Neuronal stem cell (in vitro differentiated cells): ENCODE results near the gene KIAA1143. TPM values are rescaled to one million over a fixed set of nuclear protein-coding genes. Genes with fewer than 3 reads are reported as not detected.

Experiments used
- DNase-seq: peaks from one replicate; pipeline ENCODE4 v3.0.0-alpha.2; 2013; ENCODE audit warnings: low spot score
- H2AFZ ChIP-seq: one replicate; pipeline ENCODE4 v1.6.1; 2013; ENCODE audit warnings: mild to moderate bottlenecking, low read length, inconsistent platforms
- H2AK5ac ChIP-seq: 2 replicates; pipeline ENCODE4 v1.6.1; 2013; ENCODE audit warnings: low read depth, mild to moderate bottlenecking, inconsistent platforms, low read length, moderate library complexity, mixed read lengths
- H2BK120ac ChIP-seq: 2 replicates; pipeline ENCODE4 v1.6.1; 2013; ENCODE audit warnings: low read depth, mild to moderate bottlenecking, inconsistent platforms, low read length, moderate library complexity, mixed read lengths
- H2BK12ac ChIP-seq: one replicate; pipeline ENCODE4 v1.6.1; 2013; ENCODE audit warnings: low read length, inconsistent platforms
- H2BK15ac ChIP-seq: 2 replicates; pipeline ENCODE4 v1.6.1; 2013; ENCODE audit warnings: mild to moderate bottlenecking, low read length, inconsistent platforms, mixed read lengths
- H2BK5ac ChIP-seq: one replicate; pipeline ENCODE4 v1.6.1; 2013; ENCODE audit warnings: inconsistent platforms, mild to moderate bottlenecking, low read length, moderate library complexity
- H3K14ac ChIP-seq: one replicate; pipeline ENCODE4 v1.6.1; 2013; ENCODE audit warnings: low read length, inconsistent platforms
- H3K18ac ChIP-seq: 2 replicates; pipeline ENCODE4 v1.6.1; 2013; ENCODE audit warnings: low read length, inconsistent platforms
- H3K23ac ChIP-seq: 2 replicates; pipeline ENCODE4 v1.6.1; 2013; ENCODE audit warnings: low read depth, mild to moderate bottlenecking, mixed read lengths, low read length, inconsistent platforms; ENCODE audit not compliant: poor library complexity
- H3K27ac ChIP-seq: replicated peaks from 3 replicates; pipeline ENCODE4 v1.5.1; 2013; ENCODE audit warnings: low read length, inconsistent platforms
- H3K27me3 ChIP-seq, 3 experiments: 2 replicates each; pipeline ENCODE4 v1.6.1; 2013; ENCODE audit warnings: low read length in 3 of 3, mild to moderate bottlenecking in 2 of 3, inconsistent platforms in 1 of 3, low read depth in 1 of 3, mixed read lengths in 1 of 3, moderate library complexity in 1 of 3; ENCODE audit not compliant: control insufficient read depth in 3 of 3, insufficient read depth in 3 of 3
- H3K36me3 ChIP-seq, 2 donors: replicated peaks in 1 of 2; 2 replicates each; pipeline ENCODE4 v1.6.1; 2013; ENCODE audit warnings: low read length in 2 of 2; ENCODE audit not compliant: control insufficient read depth in 2 of 2, insufficient read depth in 2 of 2
- H3K4ac ChIP-seq: 2 replicates; pipeline ENCODE4 v1.6.1; 2013; ENCODE audit warnings: inconsistent platforms, mild to moderate bottlenecking, low read length, moderate library complexity
- H3K4me1 ChIP-seq, 2 donors: 1 replicate in 1 of 2; 2 replicates in 1 of 2; pipeline ENCODE4 v1.6.1; 2013; ENCODE audit warnings: low read length in 2 of 2, low read depth in 1 of 2; ENCODE audit not compliant: control insufficient read depth in 2 of 2, insufficient read depth in 1 of 2
- H3K4me2 ChIP-seq: one replicate; pipeline ENCODE4 v1.6.1; 2013; ENCODE audit warnings: mild to moderate bottlenecking, low read length, inconsistent platforms; ENCODE audit not compliant: insufficient read depth, poor library complexity, severe bottlenecking
- H3K4me3 ChIP-seq, 2 donors: 2 replicates each; pipeline ENCODE4 v1.5.1; 2013; ENCODE audit warnings: low read length in 2 of 2, mild to moderate bottlenecking in 2 of 2, inconsistent platforms in 1 of 2, moderate library complexity in 1 of 2
- H3K79me1 ChIP-seq: one replicate; pipeline ENCODE4 v1.6.1; 2013; ENCODE audit warnings: low read depth, mild to moderate bottlenecking, inconsistent platforms, low read length, moderate library complexity
- H3K9ac ChIP-seq: one replicate; pipeline ENCODE4 v1.6.1; 2013; ENCODE audit warnings: mild to moderate bottlenecking, low read depth, low read length, inconsistent platforms; ENCODE audit not compliant: poor library complexity
- H3K9me3 ChIP-seq, 2 donors: replicated peaks in 1 of 2; 2 replicates each; pipeline versions ENCODE3 to v1.6.1; 2013; ENCODE audit warnings: low read length in 2 of 2, mild to moderate bottlenecking in 2 of 2, inconsistent platforms in 1 of 2, low read depth in 1 of 2, mixed read lengths in 1 of 2, moderate library complexity in 1 of 2; ENCODE audit not compliant: control insufficient read depth in 2 of 2, insufficient read depth in 1 of 2
- H4K8ac ChIP-seq: one replicate; pipeline ENCODE4 v1.6.1; 2013; ENCODE audit warnings: low read depth, mild to moderate bottlenecking, inconsistent platforms, low read length, moderate library complexity
- H4K91ac ChIP-seq: one replicate; pipeline ENCODE4 v1.6.1; 2013; ENCODE audit warnings: low read length, low read depth, mild to moderate bottlenecking, inconsistent platforms; ENCODE audit not compliant: poor library complexity
- WGBS, 2 donors: extraction: QIAGEN DNeasy Blood & Tissue Kit; methylation state at CpG; one replicate each; pipeline ENCODE4 v1.1.7; 2013; ENCODE audit warnings: missing lambda C conversion rate in 2 of 2, mixed read lengths in 1 of 2; ENCODE audit not compliant: insufficient read length in 2 of 2, insufficient replicate concordance in 1 of 2; ENCODE audit errors: extremely low coverage in 2 of 2; 5-methylcytosine and 5-hydroxymethylcytosine counted together
- polyA plus RNA-seq, 2 experiments: library from polyadenylated mRNA; stranded (reverse); fragments of 200-250 nt; gene quantifications; one replicate each; pipeline ENCODE4 v1.2.3, GENCODE V29; 2013

Gene KIAA1143
- polyA plus RNA-seq (2013, experiment 1 of 2) = 45.7 TPM
- 40.5 TPM for polyA plus RNA-seq (2013, experiment 2 of 2)

DNA sequence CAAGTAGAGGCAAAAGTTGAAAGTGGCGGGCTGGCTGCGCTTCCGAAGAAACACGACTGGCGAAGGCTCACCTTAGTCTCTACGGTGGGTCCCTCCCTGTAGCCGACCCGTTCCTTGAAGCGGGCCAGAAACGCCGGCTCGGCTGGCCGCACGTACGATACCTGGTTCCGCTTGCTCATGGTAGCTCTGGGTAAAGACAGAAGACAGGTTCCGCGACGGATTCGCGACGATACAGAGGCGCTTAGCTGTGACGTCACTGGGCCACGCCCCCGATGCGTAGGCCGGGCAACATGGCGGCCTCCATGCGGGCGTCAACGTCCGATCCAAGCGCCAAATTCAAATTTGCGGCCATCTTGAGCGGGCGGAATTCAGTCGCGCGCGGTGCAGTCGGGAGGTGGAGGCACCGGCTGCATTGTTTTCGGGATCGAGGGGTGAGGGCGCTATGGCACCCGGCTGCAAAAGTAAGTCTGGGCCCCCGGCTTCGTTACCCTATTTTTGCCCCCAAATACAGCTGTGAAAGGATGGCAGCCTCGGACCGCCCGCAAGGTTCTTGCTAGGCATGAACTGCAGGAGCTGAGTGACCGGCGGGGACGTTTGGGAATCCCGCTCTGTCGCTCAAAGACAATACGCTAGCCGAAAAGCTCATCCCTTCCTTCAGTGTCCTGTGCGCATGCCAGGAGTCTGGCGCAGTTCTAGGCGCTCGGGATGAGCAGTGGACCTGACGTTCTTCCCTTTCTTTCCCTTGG, at the start of gene KIAA1143, which contains the start of gene KIF15:
TSS of gene KIAA1143 (minus strand) at position 196 of the 746 bp plus-strand sequence. CDS start at position 179, 17 bp downstream.
TSS of gene KIF15 (plus strand) at position 371 of the 746 bp plus-strand sequence. CDS start at position 443, 72 bp downstream.
- Histone ChIP-seq H2BK120ac (peak within 1 kb of the TSS; percentile 47), H4K8ac (no peak within 1 kb of the TSS), H3K4me1 (no peaks in the 10 kb centered on the region), H3K4me3 (peak within 1 kb of the TSS; percentile 61 to 82), H2BK5ac (peak within 1 kb of the TSS; percentile 91), H3K79me1 (peaks cover 8% of the 10 kb centered on the region), H3K4me2 (peak within 1 kb of the TSS; percentile 72), H3K23ac (peak within 1 kb of the TSS; percentile 52), H2AK5ac (peak within 1 kb of the TSS; percentile 43), H2BK15ac (no peak within 1 kb of the TSS), H3K14ac (peak within 1 kb of the TSS; percentile 83), H3K4ac (peak within 1 kb of the TSS; percentile 26), H4K91ac (no peak within 1 kb of the TSS), H2BK12ac (no peak within 1 kb of the TSS), H3K9ac (peak within 1 kb of the TSS; percentile 79), H3K9me3 (peaks cover 31 to 75% of the 10 kb centered on the region in 2 donors), H2AFZ (peak within 1 kb of the TSS; percentile 93), H3K27ac (peak within 1 kb of the TSS; percentile 91), H3K36me3 (peaks cover 23 to 65% of the 10 kb centered on the region in 2 donors), H3K18ac (peak within 1 kb of the TSS; percentile 87), H3K27me3 (no peaks in the 10 kb centered on the region)
- DNase-seq = peak; percentile 96
- no CpG with 5 or more reads among the region's 64 CpGs for WGBS, 2 donors

- H3K9me3 ChIP-seq = no peaks in the 10 kb centered on the region
- H4K91ac ChIP-seq = no peak overlapping the region
- H3K4me1 ChIP-seq = no peaks in the 10 kb centered on the region
- H3K4me2 ChIP-seq = no peak overlapping the region
- no peak overlapping the region for H3K4me3 ChIP-seq
- H3K79me1 ChIP-seq = no peaks in the 10 kb centered on the region
- no peak overlapping the region for H3K4ac ChIP-seq
- no peak overlapping the region for H3K18ac ChIP-seq
- no peak overlapping the region for H3K27ac ChIP-seq
- H2AK5ac ChIP-seq = no peak overlapping the region
- no peak for DNase-seq
- no peak overlapping the region for H2BK5ac ChIP-seq
- no peaks in the 10 kb centered on the region for H3K27me3 ChIP-seq
- H3K9ac ChIP-seq = no peak overlapping the region
- H2BK15ac ChIP-seq = no peak overlapping the region
- no peak overlapping the region for H2BK12ac ChIP-seq
- no peak overlapping the region for H3K23ac ChIP-seq
- no CpG with 5 or more reads among the region's 2 CpGs for WGBS, 2 donors
- H2AFZ ChIP-seq = no peak overlapping the region
- no peak overlapping the region for H4K8ac ChIP-seq
- H2BK120ac ChIP-seq = no peak overlapping the region
- H3K14ac ChIP-seq = no peak overlapping the region
- peaks cover 20 to 98% of the 10 kb centered on the region in 2 donors for H3K36me3 ChIP-seq
Measured at GRCh38 chr3:44805960-44806359, 44.5 kb upstream of the KIAA1143 start.

- Histone ChIP-seq H2BK120ac (no peak overlapping the region), H3K9ac (no peak overlapping the region), H2BK15ac (no peak overlapping the region), H3K4ac (no peak overlapping the region), H2AK5ac (no peak overlapping the region), H3K9me3 (peaks cover 0 to 2% of the 10 kb centered on the region in 2 donors), H3K27ac (no peak overlapping the region), H3K14ac (no peak overlapping the region), H3K36me3 (peaks cover 29 to 99% of the 10 kb centered on the region in 2 donors), H3K18ac (no peak overlapping the region), H4K8ac (no peak overlapping the region), H3K4me1 (no peaks in the 10 kb centered on the region), H4K91ac (no peak overlapping the region), H2AFZ (no peak overlapping the region), H3K27me3 (no peaks in the 10 kb centered on the region), H3K4me3 (no peak overlapping the region), H2BK5ac (no peak overlapping the region), H3K4me2 (no peak overlapping the region), H3K23ac (no peak overlapping the region), H3K79me1 (no peaks in the 10 kb centered on the region), H2BK12ac (no peak overlapping the region)
- WGBS, 2 donors = no CpG with 5 or more reads among the region's 2 CpGs
- no peak for DNase-seq
Measured at GRCh38 chr3:44803298-44803697, 41.9 kb upstream of the KIAA1143 start.

- no peak overlapping the region for H3K14ac ChIP-seq
- no peak overlapping the region for H3K23ac ChIP-seq
- H3K4me2 ChIP-seq = no peak overlapping the region
- H3K9ac ChIP-seq = no peak overlapping the region
- no peak overlapping the region for H2BK15ac ChIP-seq
- H3K27me3 ChIP-seq = no peaks in the 10 kb centered on the region
- no peak overlapping the region for H3K4me3 ChIP-seq
- H3K36me3 ChIP-seq = peaks cover 30 to 98% of the 10 kb centered on the region in 2 donors
- no peak overlapping the region for H4K8ac ChIP-seq
- H2BK12ac ChIP-seq = no peak overlapping the region
- no peaks in the 10 kb centered on the region for H3K79me1 ChIP-seq
- no peaks in the 10 kb centered on the region for H3K4me1 ChIP-seq
- H2AFZ ChIP-seq = no peak overlapping the region
- H3K4ac ChIP-seq = no peak overlapping the region
- H3K18ac ChIP-seq = no peak overlapping the region
- no peak overlapping the region for H2AK5ac ChIP-seq
- peaks cover 0 to 2% of the 10 kb centered on the region in 2 donors for H3K9me3 ChIP-seq
- H2BK120ac ChIP-seq = no peak overlapping the region
- H4K91ac ChIP-seq = no peak overlapping the region
- DNase-seq = no peak
- H3K27ac ChIP-seq = no peak overlapping the region
- WGBS, 2 donors = no CpG with 5 or more reads among the region's 2 CpGs
- H2BK5ac ChIP-seq = no peak overlapping the region
Measured at GRCh38 chr3:44802011-44802410, 40.6 kb upstream of the KIAA1143 start.
